ENCODE measurements around the gene EXOC3L2. TPM values are rescaled to one million over a fixed set of nuclear protein-coding genes. Genes with fewer than 3 reads are reported as not detected.

EXOC3L2 gene
- total RNA-seq, 4 donors from 2014 or later, result 0.44 to 3.5 (median 1.7) TPM

GRCh38 chr19:45222724-45223123, 22.5 kb downstream of the EXOC3L2 start:
- TF ChIP-seq POLR2A (IDR thresholded peaks at IDR 0.05), result no peak
- TF ChIP-seq, protein P1, sequence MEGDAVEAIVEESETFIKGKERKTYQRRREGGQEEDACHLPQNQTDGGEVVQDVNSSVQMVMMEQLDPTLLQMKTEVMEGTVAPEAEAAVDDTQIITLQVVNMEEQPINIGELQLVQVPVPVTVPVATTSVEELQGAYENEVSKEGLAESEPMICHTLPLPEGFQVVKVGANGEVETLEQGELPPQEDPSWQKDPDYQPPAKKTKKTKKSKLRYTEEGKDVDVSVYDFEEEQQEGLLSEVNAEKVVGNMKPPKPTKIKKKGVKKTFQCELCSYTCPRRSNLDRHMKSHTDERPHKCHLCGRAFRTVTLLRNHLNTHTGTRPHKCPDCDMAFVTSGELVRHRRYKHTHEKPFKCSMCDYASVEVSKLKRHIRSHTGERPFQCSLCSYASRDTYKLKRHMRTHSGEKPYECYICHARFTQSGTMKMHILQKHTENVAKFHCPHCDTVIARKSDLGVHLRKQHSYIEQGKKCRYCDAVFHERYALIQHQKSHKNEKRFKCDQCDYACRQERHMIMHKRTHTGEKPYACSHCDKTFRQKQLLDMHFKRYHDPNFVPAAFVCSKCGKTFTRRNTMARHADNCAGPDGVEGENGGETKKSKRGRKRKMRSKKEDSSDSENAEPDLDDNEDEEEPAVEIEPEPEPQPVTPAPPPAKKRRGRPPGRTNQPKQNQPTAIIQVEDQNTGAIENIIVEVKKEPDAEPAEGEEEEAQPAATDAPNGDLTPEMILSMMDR (IDR thresholded peaks at IDR 0.05), result no peak
- no peak for TF ChIP-seq POLR2AphosphoS5 (IDR thresholded peaks at IDR 0.05)
- no peak for TF ChIP-seq EP300 (IDR thresholded peaks at IDR 0.05)
- H3K36me3 ChIP-seq, result no peaks in the 10 kb centered on the region
- peaks cover under 1% of the 10 kb centered on the region for H3K4me1 ChIP-seq
- peaks cover 20% of the 10 kb centered on the region for H3K27me3 ChIP-seq
- H3K9me3 ChIP-seq, result no peaks in the 10 kb centered on the region
- no peak overlapping the region for H3K4me3 ChIP-seq
- WGBS, result 88% methylated on average over 6 of the region's 6 CpGs
- H3K27ac ChIP-seq, result no peak overlapping the region
- no peak for DNase-seq (ENCODE audit: low spot score in 2 of 2)

DNA sequence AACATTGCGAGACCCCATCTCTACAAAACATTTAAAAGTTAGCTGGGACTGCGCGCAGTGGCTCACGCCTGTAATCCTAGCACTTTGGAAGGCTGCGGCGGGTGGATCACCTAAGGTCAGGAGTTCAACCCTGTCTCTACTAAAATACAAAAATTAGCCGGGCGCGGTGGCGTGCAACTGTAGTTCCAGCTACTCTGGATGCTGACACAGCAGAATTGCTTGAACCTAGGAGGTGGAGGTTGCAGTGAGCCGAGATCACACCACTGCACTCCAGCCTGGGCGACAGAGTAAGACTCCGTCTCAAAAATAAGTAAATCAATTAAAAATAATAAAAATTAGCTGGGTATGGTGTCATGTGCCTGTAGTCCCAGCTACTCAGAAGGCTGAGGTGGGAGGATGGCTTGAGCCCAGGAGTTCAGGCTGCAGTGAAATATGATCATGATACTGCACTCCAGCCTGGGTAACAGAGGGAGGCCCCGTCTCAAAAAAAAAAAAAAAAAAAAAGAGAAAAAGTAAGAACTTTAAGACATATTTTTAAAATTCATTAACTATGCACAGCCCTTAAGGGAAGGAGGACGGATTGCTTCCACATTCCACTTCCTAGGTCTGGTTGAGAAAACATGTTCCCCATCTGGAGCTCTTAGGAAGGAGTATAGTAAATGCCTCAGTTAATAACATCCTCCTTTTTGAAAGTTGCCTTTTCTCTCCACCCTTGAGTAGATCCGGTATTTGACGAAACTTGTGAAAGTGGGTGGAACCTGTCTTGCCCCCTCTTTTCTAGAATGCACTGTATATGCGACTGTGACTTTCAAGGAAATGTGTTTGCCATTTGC, 26.1 kb downstream of the EXOC3L2 start:
- WGBS, result 65% methylated on average over 18 of the region's 18 CpGs
- Histone ChIP-seq H3K27ac (no peak overlapping the region), H3K27me3 (peaks cover 41% of the 10 kb centered on the region), H3K36me3 (no peaks in the 10 kb centered on the region), H3K9me3 (no peaks in the 10 kb centered on the region), H3K4me1 (peaks cover 19% of the 10 kb centered on the region), H3K4me3 (no peak overlapping the region)
- TF ChIP-seq POLR2A (IDR thresholded peaks at IDR 0.05), result no peak
- no peak for TF ChIP-seq POLR2AphosphoS5 (IDR thresholded peaks at IDR 0.05)
- TF ChIP-seq EP300 (IDR thresholded peaks at IDR 0.05), result no peak
- TF ChIP-seq, protein P1 (IDR thresholded peaks at IDR 0.05), result no peak
- DNase-seq (ENCODE audit: low spot score in 2 of 2), result no peak

DNA sequence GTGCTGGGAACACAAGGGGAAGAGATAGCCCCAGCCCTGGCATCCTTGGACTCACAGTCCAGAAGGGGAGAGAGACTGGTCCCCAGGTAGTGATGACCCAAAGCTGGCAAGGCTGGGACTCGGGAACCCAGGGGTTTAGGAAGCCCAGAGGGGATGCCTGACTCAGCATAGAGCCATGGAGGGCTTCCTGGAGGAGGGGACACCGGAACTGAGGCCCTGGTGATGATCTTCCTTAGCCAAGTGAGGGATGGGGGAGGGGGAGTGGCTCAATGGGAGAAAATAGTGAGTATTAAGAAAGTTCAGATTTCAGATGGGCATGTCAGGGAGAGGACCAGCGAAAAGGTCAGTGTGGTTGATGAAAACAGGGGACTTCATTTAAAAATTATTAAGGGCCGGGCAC, 26.8 kb downstream of the EXOC3L2 start:
- DNase-seq (ENCODE audit: low spot score in 2 of 2), result no peak
- 75% methylated on average over 4 of the region's 4 CpGs for WGBS
- peaks cover 38% of the 10 kb centered on the region for H3K27me3 ChIP-seq
- H3K4me1 ChIP-seq, result peaks cover 19% of the 10 kb centered on the region
- no peaks in the 10 kb centered on the region for H3K36me3 ChIP-seq
- no peak overlapping the region for H3K4me3 ChIP-seq
- H3K9me3 ChIP-seq, result no peaks in the 10 kb centered on the region
- TF ChIP-seq POLR2A (IDR thresholded peaks at IDR 0.05) (no peak), POLR2AphosphoS5 (IDR thresholded peaks at IDR 0.05) (no peak), EP300 (IDR thresholded peaks at IDR 0.05) (no peak)
- TF ChIP-seq, protein P1 (IDR thresholded peaks at IDR 0.05), result no peak
- no peak overlapping the region for H3K27ac ChIP-seq

DNA sequence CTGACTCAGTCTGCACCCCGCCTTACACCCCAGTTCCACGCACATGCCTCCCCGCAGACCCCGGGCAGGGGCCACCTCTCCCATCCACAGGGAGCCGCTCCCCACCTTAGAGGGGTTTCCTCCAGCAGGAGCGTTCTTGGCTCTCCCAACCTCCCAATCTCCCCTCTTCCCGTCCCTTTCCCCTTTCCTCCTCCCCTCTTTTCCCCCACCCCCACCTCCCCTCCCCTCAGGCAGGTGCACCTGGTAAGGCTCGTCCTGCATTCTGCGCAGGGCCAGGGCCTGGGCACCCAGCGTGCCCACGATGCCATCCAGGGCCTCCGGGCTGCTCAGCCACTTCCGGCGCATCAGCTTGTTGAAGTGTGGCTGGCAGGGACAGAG, 27.3 kb downstream of the EXOC3L2 start:
- 67% methylated on average over 14 of the region's 14 CpGs for WGBS
- Histone ChIP-seq H3K9me3 (no peaks in the 10 kb centered on the region), H3K27ac (no peak overlapping the region), H3K4me1 (peaks cover 21% of the 10 kb centered on the region), H3K27me3 (peaks cover 38% of the 10 kb centered on the region), H3K4me3 (no peak overlapping the region), H3K36me3 (no peaks in the 10 kb centered on the region)
- TF ChIP-seq POLR2A (IDR thresholded peaks at IDR 0.05) (no peak), EP300 (IDR thresholded peaks at IDR 0.05) (no peak), POLR2AphosphoS5 (IDR thresholded peaks at IDR 0.05) (no peak)
- TF ChIP-seq, protein P1 (IDR thresholded peaks at IDR 0.05), result no peak
- no peak for DNase-seq (ENCODE audit: low spot score in 2 of 2)

GRCh38 chr19:45217193-45217956, 27.8 kb downstream of the EXOC3L2 start:
- DNase-seq (ENCODE audit: low spot score in 2 of 2), result no peak
- 66% methylated on average over 22 of the region's 46 CpGs for WGBS
- Histone ChIP-seq H3K36me3 (no peaks in the 10 kb centered on the region), H3K9me3 (no peaks in the 10 kb centered on the region), H3K27ac (no peak overlapping the region), H3K4me3 (no peak overlapping the region), H3K27me3 (peaks cover 38% of the 10 kb centered on the region), H3K4me1 (peaks cover 25% of the 10 kb centered on the region)
- TF ChIP-seq, protein P1 (IDR thresholded peaks at IDR 0.05), result no peak
- TF ChIP-seq EP300 (IDR thresholded peaks at IDR 0.05), result no peak
- TF ChIP-seq POLR2AphosphoS5 (IDR thresholded peaks at IDR 0.05), result no peak
- no peak for TF ChIP-seq POLR2A (IDR thresholded peaks at IDR 0.05)
